Measurements from ENCODE around the gene GRIFIN. TPM values are rescaled to one million over a fixed set of nuclear protein-coding genes. Genes with fewer than 3 reads are reported as not detected.

GRIFIN gene
- total RNA-seq, 2 donors from 2014 or later: not detected

DNA sequence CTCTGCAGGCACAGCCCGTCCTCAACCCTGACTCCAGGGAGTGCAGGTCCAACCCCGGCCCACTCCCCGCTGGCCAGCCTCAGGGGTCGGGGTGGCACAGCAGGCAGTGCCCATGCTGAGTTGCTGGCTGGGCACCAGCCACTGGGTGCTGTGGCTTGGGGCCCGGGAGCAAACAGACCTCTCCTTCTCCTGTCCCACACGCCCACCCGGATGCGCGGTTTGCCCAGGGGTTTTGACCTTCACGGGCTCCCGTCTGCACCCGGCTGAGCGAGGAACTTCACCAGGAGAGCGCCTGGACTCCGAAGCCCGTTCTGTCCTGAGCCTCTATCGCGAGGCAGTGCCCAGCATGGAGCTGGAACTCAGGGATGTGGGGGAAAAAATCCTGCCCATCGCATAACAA lies 2.6 kb upstream of the GRIFIN start:
- peak; percentile 42 for DNase-seq
- Histone ChIP-seq H3K9me3 (ENCODE audit: control insufficient read depth, low read length) (peaks cover 5% of the 10 kb centered on the region), H3K9ac (ENCODE audit: extremely low read depth, low read length, poor library complexity, severe bottlenecking) (no peak overlapping the region), H3K36me3 (ENCODE audit: control insufficient read depth, insufficient read depth, low read length) (no peaks in the 10 kb centered on the region), H3K4me3 (ENCODE audit: low read length) (no peak overlapping the region), H3K27me3 (ENCODE audit: control insufficient read depth, insufficient read depth, low read length, poor library complexity, severe bottlenecking) (no peaks in the 10 kb centered on the region), H3K27ac (ENCODE audit: low read depth, low read length) (no peak overlapping the region), H3K4me1 (ENCODE audit: control insufficient read depth, insufficient read depth, low read length) (no peaks in the 10 kb centered on the region)
- Mint-ChIP-seq H3K27ac (no peak overlapping the region), H3K36me3 (ENCODE audit: low read depth) (no peaks in the 10 kb centered on the region), H3K9me3 (peaks cover 3% of the 10 kb centered on the region), H3K27me3 (ENCODE audit: insufficient read depth) (no peaks in the 10 kb centered on the region), H3K4me1 (no peaks in the 10 kb centered on the region), H3K4me3 (no peak overlapping the region)
- WGBS, 2 experiments (ENCODE audit: insufficient coverage in 1 of 2, insufficient read length in 1 of 2): 91 to 96% methylated on average over 12 to 19 of the region's 19 CpGs
- TF ChIP-seq, protein P1, sequence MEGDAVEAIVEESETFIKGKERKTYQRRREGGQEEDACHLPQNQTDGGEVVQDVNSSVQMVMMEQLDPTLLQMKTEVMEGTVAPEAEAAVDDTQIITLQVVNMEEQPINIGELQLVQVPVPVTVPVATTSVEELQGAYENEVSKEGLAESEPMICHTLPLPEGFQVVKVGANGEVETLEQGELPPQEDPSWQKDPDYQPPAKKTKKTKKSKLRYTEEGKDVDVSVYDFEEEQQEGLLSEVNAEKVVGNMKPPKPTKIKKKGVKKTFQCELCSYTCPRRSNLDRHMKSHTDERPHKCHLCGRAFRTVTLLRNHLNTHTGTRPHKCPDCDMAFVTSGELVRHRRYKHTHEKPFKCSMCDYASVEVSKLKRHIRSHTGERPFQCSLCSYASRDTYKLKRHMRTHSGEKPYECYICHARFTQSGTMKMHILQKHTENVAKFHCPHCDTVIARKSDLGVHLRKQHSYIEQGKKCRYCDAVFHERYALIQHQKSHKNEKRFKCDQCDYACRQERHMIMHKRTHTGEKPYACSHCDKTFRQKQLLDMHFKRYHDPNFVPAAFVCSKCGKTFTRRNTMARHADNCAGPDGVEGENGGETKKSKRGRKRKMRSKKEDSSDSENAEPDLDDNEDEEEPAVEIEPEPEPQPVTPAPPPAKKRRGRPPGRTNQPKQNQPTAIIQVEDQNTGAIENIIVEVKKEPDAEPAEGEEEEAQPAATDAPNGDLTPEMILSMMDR (conservative IDR thresholded peaks at IDR 0.05): no peak

DNA sequence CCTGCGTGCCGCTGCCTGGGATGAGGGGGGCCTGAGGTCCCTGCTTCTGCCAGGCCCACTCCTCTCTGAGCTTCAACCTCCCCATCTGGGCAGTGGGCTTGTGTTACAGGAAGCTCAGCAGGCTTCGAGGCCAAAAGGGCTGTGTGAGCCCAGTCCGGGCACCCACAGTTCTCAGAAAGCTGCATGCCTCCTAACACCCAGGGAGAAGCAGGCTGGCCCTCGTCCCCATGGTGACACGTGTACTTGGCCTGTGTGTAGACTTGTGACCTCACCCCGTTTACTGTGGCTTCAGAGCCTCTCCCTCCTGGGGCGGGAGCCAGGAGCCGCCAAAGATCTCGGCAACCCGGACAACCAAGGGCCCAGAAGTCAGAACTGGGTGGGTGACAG lies 2.2 kb upstream of the GRIFIN start:
- H3K27ac Mint-ChIP-seq: no peak overlapping the region

DNA sequence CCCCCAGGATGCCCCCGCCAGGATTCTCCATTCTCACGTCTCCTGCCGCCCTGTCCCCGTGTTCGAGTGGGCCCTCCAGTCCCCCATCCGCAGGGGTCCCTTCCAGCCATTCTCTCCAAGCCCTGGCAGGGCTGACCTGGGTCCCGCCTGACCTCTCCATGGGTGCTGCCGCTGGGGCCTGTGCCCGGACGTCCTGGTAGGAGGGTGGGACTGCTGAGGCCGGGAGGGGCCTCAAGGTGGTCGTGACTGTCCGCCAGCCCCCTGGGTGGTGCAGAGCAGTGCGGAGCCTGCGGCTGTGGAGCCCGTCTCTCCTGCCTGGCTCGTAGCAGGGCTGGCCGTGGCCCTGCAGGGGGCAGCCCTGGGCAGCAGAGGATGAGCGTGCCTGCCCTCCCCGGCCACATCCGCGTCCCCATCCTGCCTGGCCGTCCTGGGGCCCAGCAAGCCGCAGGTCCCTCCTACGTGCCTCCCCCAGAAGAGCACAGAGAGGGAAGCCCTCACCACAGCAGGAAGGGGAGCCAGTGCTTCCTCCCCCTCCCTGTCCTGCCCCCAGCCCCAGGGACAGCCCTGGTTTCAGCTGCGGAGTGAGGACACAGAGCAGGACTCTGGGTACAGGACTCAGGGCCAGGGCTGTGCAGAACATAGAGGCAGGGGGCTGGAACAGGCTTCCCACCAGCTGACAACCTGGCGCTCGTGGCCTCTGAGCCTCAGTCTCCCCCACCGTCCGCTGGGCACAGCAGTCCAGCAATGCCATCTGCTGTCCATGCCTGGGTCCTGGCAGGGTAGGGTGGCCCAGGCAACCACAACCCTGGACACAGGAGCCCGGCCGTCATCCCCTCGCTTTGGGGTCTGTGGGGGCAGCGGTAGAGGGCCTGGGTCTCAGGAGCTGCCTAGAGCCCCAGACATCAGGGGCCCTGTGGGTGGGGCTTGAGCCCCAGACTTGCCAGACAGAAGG lies 1.5 kb upstream of the GRIFIN start:
- Histone ChIP-seq H3K4me3 (ENCODE audit: low read length) (no peak overlapping the region), H3K27ac (ENCODE audit: low read depth, low read length) (no peak overlapping the region), H3K9ac (ENCODE audit: extremely low read depth, low read length, poor library complexity, severe bottlenecking) (no peak overlapping the region), H3K36me3 (ENCODE audit: control insufficient read depth, insufficient read depth, low read length) (no peaks in the 10 kb centered on the region), H3K9me3 (ENCODE audit: control insufficient read depth, low read length) (peaks cover 1% of the 10 kb centered on the region), H3K27me3 (ENCODE audit: control insufficient read depth, insufficient read depth, low read length, poor library complexity, severe bottlenecking) (no peaks in the 10 kb centered on the region), H3K4me1 (ENCODE audit: control insufficient read depth, insufficient read depth, low read length) (no peaks in the 10 kb centered on the region)
- 55 to 60% methylated on average over 18 to 34 of the region's 34 CpGs for WGBS, 2 experiments (ENCODE audit: insufficient coverage in 1 of 2, insufficient read length in 1 of 2)
- H3K27ac Mint-ChIP-seq: no peak overlapping the region
- no peaks in the 10 kb centered on the region for H3K27me3 Mint-ChIP-seq (ENCODE audit: insufficient read depth)
- H3K4me3 Mint-ChIP-seq: no peak overlapping the region
- no peaks in the 10 kb centered on the region for H3K4me1 Mint-ChIP-seq
- DNase-seq: peak; percentile 88
- no peaks in the 10 kb centered on the region for H3K36me3 Mint-ChIP-seq (ENCODE audit: low read depth)
- TF ChIP-seq, protein P1 (conservative IDR thresholded peaks at IDR 0.05): peak; percentile 86
- H3K9me3 Mint-ChIP-seq: no peaks in the 10 kb centered on the region

More for the DNA sequence above, 2.2 kb upstream of the GRIFIN start:
- Mint-ChIP-seq H3K27me3 (ENCODE audit: insufficient read depth) (no peaks in the 10 kb centered on the region), H3K36me3 (ENCODE audit: low read depth) (no peaks in the 10 kb centered on the region), H3K4me1 (no peaks in the 10 kb centered on the region), H3K9me3 (peaks cover 3% of the 10 kb centered on the region), H3K4me3 (no peak overlapping the region)
- Histone ChIP-seq H3K9me3 (ENCODE audit: control insufficient read depth, low read length) (peaks cover 5% of the 10 kb centered on the region), H3K36me3 (ENCODE audit: control insufficient read depth, insufficient read depth, low read length) (no peaks in the 10 kb centered on the region), H3K4me1 (ENCODE audit: control insufficient read depth, insufficient read depth, low read length) (no peaks in the 10 kb centered on the region), H3K27me3 (ENCODE audit: control insufficient read depth, insufficient read depth, low read length, poor library complexity, severe bottlenecking) (no peaks in the 10 kb centered on the region), H3K9ac (ENCODE audit: extremely low read depth, low read length, poor library complexity, severe bottlenecking) (no peak overlapping the region), H3K4me3 (ENCODE audit: low read length) (no peak overlapping the region), H3K27ac (ENCODE audit: low read depth, low read length) (no peak overlapping the region)
- peak; percentile 50 for DNase-seq
- WGBS, 2 experiments (ENCODE audit: insufficient coverage in 1 of 2, insufficient read length in 1 of 2): 88 to 94% methylated on average over 3 to 11 of the region's 11 CpGs
- TF ChIP-seq, protein P1 (conservative IDR thresholded peaks at IDR 0.05): no peak
